ENCODE measurements around the gene SCN10A. TPM values are rescaled to one million over a fixed set of nuclear protein-coding genes. Genes with fewer than 3 reads are reported as not detected.

Gene SCN10A
- total RNA-seq, 1 experiment from 2014 or later, result not detected

DNA sequence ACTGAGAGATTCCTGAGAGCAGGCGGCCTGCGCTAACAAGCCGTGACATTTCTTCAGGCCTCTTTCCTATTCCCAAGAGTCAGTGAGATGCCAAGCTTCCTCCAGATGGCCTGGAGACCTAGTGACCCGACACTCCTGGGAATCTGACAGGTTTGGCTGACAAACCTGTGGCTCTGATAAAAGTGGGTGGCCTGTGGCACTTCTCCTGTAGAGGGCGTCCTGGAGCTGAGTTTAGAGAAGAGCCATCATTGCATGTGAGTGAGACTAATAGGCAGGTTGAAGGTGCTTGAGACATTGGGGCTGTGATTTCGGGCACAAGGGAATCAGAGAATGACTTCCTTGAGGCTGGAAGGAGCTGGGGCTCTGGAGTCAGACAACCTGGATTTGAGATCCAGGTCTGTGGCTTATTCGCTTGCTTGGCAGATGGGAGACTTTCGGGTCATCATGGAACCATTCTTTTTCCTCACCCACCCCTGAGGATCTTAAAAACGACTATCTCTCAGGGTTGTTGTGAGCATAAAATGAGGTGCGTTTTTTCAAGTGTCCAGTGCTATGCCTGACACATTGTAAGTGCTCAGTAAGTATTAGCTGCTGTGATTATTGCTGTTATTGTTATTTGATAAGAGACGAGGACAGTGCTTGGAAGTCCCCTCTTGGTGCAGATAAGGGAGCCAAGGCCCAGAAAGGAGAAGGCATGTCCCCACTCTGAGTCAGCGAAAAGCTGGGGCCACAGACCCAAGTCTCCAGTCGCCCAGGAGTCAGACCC, 77.2 kb downstream of the SCN10A start:
- ChIA-PET POLR2A (no interaction called here), CTCF (no interaction called here)
- Mint-ChIP-seq H3K9me3 (ENCODE audit: unreplicated experiment) (no peaks in the 10 kb centered on the region), H3K36me3 (ENCODE audit: insufficient read depth, unreplicated experiment) (peaks cover 5% of the 10 kb centered on the region), H3K4me3 (ENCODE audit: unreplicated experiment) (no peak overlapping the region), H3K27me3 (ENCODE audit: insufficient read depth, unreplicated experiment) (peaks cover 23% of the 10 kb centered on the region), H3K4me1 (ENCODE audit: low read depth, unreplicated experiment) (no peaks in the 10 kb centered on the region), H3K27ac (ENCODE audit: unreplicated experiment) (no peak overlapping the region)
- H3K9me3 ChIP-seq, result no peaks in the 10 kb centered on the region
- H3K36me3 ChIP-seq (ENCODE audit: control insufficient read depth, insufficient read depth, low read length), result no peaks in the 10 kb centered on the region
- H3K4me1 ChIP-seq, result no peaks in the 10 kb centered on the region
- TF ChIP-seq, protein P1, sequence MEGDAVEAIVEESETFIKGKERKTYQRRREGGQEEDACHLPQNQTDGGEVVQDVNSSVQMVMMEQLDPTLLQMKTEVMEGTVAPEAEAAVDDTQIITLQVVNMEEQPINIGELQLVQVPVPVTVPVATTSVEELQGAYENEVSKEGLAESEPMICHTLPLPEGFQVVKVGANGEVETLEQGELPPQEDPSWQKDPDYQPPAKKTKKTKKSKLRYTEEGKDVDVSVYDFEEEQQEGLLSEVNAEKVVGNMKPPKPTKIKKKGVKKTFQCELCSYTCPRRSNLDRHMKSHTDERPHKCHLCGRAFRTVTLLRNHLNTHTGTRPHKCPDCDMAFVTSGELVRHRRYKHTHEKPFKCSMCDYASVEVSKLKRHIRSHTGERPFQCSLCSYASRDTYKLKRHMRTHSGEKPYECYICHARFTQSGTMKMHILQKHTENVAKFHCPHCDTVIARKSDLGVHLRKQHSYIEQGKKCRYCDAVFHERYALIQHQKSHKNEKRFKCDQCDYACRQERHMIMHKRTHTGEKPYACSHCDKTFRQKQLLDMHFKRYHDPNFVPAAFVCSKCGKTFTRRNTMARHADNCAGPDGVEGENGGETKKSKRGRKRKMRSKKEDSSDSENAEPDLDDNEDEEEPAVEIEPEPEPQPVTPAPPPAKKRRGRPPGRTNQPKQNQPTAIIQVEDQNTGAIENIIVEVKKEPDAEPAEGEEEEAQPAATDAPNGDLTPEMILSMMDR (IDR thresholded peaks at IDR 0.05; ENCODE audit: insufficient read depth in 1 of 2, low read depth in 1 of 2, low read length in 1 of 2, severe bottlenecking in 1 of 2, unreplicated experiment in 1 of 2), result peak; percentile 12 to 36
- DNase-seq, result peak; percentile 39 to 44
- BruUV-seq (replicated peaks), result no TSS peak
- intact Hi-C loops (cut with micrococcal nuclease; ENCODE audit: unreplicated experiment), result no loop called here
- H3K4me3 ChIP-seq (ENCODE audit: low read depth, low read length), result no peak overlapping the region
- H3K27me3 ChIP-seq (replicated peaks; ENCODE audit: control insufficient read depth, insufficient read depth, low read length), result no peaks in the 10 kb centered on the region

DNA sequence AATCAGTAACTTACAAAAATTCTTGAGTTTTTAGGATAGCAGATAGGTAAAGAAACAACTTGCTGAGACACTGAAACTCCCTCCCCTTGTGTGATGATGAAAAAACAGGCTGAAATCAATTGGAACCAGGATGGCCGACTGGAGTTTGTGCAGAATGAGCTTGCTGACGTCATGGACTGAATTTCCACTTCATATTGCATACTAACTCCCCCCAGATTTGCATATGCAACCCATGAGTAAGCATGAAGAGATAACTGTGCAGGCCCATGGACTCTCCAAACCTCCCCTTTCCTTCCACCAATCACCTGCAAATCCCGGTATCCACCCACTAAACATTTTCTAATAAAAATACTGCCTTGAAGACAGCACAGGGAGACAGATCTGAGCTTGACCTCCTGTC, 84.5 kb downstream of the SCN10A start:
- CTCF ChIA-PET, result no interaction called here

DNA sequence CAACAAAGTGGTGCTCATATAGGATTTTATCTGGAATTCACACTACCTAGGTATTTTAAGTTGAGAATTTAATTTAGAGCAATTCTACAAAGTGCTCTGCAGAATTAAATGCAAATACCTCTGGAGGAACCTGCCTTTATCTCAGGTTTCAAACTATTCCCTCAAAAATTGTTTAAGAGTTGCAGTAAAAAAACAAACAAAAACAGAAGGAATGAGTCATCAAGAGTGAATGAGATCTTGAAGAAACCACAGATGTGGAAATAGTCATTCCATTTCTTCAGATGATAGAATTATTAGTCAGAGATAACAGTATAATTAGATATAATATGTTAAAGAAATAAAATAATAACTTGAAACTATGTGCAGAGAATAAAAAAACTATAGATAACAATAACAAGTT, 85.7 kb downstream of the SCN10A start:
- intact Hi-C loops (cut with micrococcal nuclease; ENCODE audit: unreplicated experiment), result no loop called here
- ChIA-PET CTCF (no interaction called here), POLR2A (no interaction called here)
- H3K4me3 ChIP-seq (ENCODE audit: low read depth, low read length), result no peak overlapping the region
- H3K27me3 Mint-ChIP-seq (ENCODE audit: insufficient read depth, unreplicated experiment), result peaks cover 4% of the 10 kb centered on the region
- H3K4me3 Mint-ChIP-seq (ENCODE audit: unreplicated experiment), result no peak overlapping the region
- no peak for DNase-seq
- H3K4me1 Mint-ChIP-seq (ENCODE audit: low read depth, unreplicated experiment), result no peaks in the 10 kb centered on the region
- H3K36me3 ChIP-seq (ENCODE audit: control insufficient read depth, insufficient read depth, low read length), result no peaks in the 10 kb centered on the region
- H3K9me3 ChIP-seq, result no peaks in the 10 kb centered on the region
- no peak overlapping the region for H3K27ac Mint-ChIP-seq (ENCODE audit: unreplicated experiment)
- no TSS peak for BruUV-seq (replicated peaks)
- H3K9me3 Mint-ChIP-seq (ENCODE audit: unreplicated experiment), result no peaks in the 10 kb centered on the region
- TF ChIP-seq, protein P1 (IDR thresholded peaks at IDR 0.05; ENCODE audit: insufficient read depth in 1 of 2, low read depth in 1 of 2, low read length in 1 of 2, severe bottlenecking in 1 of 2, unreplicated experiment in 1 of 2), result no peak
- H3K27me3 ChIP-seq (replicated peaks; ENCODE audit: control insufficient read depth, insufficient read depth, low read length), result no peaks in the 10 kb centered on the region
- H3K36me3 Mint-ChIP-seq (ENCODE audit: insufficient read depth, unreplicated experiment), result no peaks in the 10 kb centered on the region
- H3K4me1 ChIP-seq, result no peaks in the 10 kb centered on the region

More for the DNA sequence above, 84.5 kb downstream of the SCN10A start:
- POLR2A ChIA-PET, result no interaction called here
- Mint-ChIP-seq H3K4me3 (ENCODE audit: unreplicated experiment) (no peak overlapping the region), H3K27ac (ENCODE audit: unreplicated experiment) (no peak overlapping the region), H3K9me3 (ENCODE audit: unreplicated experiment) (no peaks in the 10 kb centered on the region), H3K36me3 (ENCODE audit: insufficient read depth, unreplicated experiment) (no peaks in the 10 kb centered on the region), H3K27me3 (ENCODE audit: insufficient read depth, unreplicated experiment) (peaks cover 8% of the 10 kb centered on the region), H3K4me1 (ENCODE audit: low read depth, unreplicated experiment) (no peaks in the 10 kb centered on the region)
- intact Hi-C loops (cut with micrococcal nuclease; ENCODE audit: unreplicated experiment), result no loop called here
- DNase-seq, result no peak
- BruUV-seq (replicated peaks), result no TSS peak
- H3K4me1 ChIP-seq, result no peaks in the 10 kb centered on the region
- no peaks in the 10 kb centered on the region for H3K27me3 ChIP-seq (replicated peaks; ENCODE audit: control insufficient read depth, insufficient read depth, low read length)
- H3K36me3 ChIP-seq (ENCODE audit: control insufficient read depth, insufficient read depth, low read length), result no peaks in the 10 kb centered on the region
- H3K9me3 ChIP-seq, result no peaks in the 10 kb centered on the region
- no peak overlapping the region for H3K4me3 ChIP-seq (ENCODE audit: low read depth, low read length)
- TF ChIP-seq, protein P1 (IDR thresholded peaks at IDR 0.05; ENCODE audit: insufficient read depth in 1 of 2, low read depth in 1 of 2, low read length in 1 of 2, severe bottlenecking in 1 of 2, unreplicated experiment in 1 of 2), result no peak

Measured in Caco-2 (cell line).